Measurements from ENCODE around the gene FGF11.
A peak's percentile ranks its signal among the peaks of the same experiment; 100 is the strongest.
"Not testable (repeated sequence)": the region's sequence is repeated elsewhere in the genome, so short reads cannot be mapped to it uniquely, and the experiment has no call there.

FGF11 gene

DNA sequence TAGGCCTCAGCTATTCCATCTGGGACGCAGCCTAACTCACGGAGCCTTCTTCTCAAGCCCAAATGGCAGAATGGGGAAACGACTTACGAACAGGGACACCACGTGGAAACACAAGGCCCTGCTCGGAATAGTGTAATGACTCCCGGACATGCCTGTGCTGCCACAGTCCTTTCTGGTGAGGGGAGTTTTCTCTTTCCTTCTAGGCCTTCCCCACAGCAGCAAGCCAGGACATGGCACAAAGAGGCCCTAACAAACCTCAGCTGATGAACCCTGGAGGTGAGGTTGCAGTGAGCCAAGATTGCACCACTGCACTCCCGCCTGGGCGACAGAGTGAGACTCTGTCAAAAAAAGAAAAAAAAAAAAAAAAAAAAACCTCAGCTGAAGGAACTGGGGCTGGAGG lies 24.8 kb downstream of the FGF11 start:
- no peak for DNase-seq

DNA sequence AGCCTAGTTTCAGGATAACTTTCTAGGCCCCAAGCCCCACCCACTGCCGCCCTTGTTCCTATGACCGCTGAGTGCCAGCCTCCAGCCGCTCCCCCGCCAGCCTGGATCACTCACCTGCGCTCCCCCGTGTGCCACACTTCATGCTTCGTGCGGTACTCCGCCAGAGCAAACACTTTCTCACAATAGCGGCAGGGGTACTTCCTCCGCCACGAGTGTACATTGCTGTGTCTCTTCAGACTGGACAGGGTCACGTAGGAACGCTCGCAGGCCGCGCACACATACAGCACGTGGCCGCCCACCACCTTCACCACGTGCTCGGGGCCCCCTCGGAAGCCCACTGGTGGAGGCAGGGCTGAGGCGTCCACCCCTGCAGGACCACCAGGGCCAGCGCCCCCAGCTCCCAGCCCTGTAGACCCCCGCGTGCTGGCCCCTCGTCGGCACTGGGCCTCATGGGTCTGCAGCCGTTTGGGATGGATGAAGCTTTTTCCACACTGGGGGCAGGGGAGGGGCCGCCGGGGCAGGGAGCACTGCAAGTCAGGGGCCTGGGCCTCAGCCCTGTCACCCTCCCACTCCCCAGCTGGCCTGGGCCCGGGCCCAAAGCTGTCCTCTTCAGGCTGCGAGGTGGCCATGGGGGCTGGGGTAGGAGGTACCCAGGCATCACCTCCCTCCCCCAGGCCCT lies 26.4 kb downstream of the FGF11 start:
- DNase-seq = no peak

DNA sequence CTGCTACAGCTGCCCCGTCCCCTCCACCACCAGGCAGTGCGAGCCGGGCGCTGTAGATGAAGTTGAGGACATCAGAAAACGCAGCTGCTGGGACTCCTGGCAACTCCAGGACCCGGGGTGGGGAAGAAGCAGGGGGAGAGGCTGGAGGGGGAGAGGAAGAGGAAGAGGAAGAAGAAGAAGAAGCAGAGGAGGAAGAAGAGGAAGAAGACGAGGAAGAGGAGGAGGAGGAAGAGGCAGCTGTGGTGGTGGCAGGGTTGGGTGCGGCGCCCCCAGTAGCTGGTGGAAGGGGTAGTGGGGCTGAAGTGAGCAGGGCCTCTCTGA lies 27.0 kb downstream of the FGF11 start:
- DNase-seq = no peak

DNA sequence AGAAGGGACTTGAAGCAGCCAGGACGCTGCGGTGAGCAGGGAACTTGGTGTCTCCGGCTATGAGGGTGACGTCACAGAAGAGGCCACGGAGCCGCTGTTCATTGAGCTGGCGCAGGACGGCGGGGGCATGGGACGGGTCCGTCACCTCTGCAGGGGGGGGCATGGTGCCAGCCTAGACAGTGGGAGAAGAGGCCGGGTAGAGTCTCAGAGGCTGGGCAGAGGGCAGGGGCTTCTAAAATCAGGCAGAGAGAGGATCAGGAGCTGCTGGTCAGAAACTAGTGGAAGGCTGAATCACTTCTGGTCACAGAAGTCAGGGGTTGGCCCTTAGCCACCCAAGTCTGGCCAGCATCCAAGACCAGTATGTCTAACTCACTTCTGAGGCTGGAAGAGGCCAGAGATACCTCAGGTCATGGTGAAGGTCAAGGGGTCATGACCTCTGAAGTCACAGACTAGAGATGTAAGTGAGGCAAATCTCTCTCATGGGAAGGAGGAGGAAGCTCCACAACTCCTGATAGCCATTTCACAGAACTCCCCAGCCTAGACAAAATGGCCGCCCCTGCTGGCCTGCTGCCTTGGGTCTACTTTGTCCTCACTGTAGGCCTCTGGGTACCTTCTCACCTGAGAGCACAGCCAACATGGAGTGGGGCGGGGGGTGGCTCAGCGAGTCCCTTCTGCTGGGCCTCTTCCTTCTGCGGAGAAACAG lies 27.5 kb downstream of the FGF11 start:
- peak; percentile 28 for DNase-seq

DNA sequence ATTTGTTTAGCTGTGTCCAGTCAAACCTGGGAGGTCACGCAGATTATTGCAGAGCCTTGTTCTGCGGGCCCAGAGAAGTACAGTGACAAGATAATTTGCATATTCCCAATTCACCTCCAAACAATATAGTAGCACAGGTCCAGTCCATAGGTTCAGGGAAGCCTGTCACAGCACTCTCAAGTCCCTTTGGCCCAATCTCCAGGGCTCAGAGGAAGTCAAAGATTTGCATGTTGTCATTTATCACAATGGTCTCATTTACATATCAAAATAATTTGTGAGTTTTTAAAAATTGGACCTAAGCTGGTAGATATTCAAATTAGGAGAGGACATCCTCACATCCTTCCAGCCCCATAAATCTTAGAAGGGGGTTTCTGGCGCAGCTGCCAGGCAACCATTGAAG lies 28.2 kb downstream of the FGF11 start:
- no peak for DNase-seq

DNA sequence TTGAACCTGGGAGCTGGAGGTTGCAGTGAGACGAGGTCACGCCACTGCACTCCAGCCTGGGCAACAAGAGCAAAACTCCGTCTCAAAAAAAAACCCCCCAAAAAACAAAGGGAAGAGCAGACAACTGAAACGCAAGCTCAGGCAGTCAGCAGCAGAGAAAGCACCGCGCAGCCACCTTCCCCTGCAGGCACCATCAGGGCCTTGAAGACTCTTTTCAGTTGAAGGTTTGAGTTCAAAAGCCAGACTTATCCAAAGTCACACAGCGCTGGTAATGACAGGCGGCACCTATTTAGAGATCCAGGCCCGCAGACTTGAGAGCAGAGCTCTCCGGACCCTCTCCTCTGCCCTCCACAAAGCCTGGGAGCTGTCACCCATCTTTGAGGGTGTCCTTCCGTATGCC lies 29.0 kb downstream of the FGF11 start:
- DNase-seq = no peak

DNA sequence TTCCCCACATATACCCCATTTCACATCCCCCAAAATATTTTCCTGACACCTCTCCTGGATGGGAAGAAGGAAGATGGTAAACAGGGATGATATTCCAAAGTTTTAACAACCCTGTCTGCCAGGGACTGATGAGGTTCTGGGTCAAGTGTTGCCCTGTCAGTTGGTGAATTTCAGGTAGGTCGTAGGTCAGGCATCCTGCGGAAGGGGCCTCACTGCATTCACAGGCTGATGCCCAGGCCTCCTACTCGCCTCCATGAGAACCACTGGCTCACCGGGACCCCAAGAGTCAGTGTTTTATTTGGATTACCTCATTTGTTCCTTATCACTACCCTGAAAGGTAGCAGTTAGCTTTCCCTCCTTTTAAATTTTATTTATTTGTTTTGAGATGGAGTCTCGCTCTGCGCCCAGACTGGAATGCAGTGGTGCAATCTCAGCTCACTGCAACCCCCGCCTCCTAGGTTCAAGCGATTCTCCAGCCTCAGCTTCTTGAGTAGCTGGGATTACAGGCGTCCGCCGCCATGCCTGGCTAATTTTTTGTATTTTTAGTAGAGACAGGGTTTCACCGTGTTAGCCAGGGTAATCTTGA lies 29.6 kb downstream of the FGF11 start:
- no peak for DNase-seq

DNA sequence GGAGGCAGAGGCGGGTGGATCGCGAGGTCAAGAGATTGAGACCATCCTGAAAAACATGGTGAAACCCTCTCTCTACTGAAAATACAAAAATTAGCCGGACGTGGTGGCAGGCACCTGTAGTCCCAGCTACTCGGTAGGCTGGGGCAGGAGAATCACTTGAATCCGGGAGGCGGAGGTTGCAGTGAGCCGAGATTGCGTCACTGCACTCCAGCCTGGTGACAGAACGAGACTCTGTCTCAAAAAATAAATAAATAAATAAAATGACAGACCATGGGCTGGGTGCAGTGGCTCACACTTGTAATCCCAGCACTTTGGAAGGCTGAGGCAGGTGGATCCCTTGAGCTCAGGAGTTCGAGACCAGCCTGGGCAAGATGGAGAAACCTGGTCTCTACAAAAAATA lies 30.5 kb downstream of the FGF11 start:
- not testable (repeated sequence) for DNase-seq

DNA sequence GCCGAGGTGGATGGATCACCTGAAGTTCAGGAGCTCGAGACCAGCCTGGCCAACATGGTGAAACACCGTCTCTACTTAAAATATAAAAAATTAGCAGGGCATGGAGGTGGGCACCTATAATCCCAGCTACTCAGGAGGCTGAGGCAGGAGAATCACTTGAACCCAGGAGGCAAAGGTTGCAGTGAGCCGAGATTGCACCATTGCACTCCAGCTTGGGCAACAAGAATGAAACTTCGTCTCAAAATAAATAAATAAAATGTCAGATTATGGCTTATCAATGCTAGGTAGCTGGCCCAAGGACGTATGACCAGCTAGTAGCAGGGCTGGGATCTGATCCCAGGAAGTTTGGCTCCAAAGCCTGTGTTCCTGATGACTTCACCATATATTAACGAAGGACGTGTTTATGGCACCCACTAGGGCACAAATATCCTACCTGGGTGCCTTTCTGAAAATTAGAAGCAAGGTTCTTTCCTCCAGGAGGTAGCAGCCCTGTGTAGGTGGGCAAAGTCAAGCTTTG lies 31.2 kb downstream of the FGF11 start:
- DNase-seq = not testable (repeated sequence)

DNA sequence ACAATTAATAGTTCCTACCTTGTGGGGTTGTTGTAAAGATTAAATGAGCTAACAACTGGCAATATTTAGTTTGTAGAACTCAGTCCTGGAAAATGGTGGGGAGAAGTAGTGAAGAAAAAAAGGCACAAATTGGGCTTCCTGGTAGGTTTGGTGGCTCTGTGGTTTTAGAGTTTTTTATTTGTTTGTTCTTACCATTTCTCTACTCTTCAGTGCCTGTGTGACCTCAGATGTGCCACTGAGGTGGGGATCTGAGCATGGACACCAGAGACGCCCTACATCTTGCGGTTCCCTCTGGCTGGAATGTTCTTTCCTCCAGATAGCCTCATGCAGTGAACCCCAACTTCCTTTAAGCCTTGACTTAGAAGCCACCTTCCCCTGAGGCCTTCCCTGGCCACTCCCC lies 32.4 kb downstream of the FGF11 start:
- no peak for DNase-seq

DNA sequence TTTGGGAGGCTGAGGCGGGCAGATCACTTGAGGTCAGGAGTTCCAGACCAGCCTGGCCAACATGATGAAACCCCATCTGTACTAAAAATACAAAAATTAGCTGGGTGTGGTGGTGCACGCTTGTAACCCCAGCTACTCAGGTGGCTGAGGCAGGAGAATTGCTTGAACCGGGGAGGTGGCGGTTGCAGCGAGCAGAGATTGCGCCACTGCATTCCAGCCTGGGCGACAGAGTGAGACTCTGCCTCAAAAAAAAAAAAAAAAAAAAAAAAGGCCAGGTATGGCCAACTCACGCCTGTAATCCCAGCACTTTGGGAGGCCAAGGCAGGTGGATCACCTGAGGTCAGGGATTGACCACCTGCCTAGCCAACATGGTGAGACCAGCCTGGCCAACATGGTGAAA lies 35.5 kb downstream of the FGF11 start:
- not testable (repeated sequence) for DNase-seq

DNA sequence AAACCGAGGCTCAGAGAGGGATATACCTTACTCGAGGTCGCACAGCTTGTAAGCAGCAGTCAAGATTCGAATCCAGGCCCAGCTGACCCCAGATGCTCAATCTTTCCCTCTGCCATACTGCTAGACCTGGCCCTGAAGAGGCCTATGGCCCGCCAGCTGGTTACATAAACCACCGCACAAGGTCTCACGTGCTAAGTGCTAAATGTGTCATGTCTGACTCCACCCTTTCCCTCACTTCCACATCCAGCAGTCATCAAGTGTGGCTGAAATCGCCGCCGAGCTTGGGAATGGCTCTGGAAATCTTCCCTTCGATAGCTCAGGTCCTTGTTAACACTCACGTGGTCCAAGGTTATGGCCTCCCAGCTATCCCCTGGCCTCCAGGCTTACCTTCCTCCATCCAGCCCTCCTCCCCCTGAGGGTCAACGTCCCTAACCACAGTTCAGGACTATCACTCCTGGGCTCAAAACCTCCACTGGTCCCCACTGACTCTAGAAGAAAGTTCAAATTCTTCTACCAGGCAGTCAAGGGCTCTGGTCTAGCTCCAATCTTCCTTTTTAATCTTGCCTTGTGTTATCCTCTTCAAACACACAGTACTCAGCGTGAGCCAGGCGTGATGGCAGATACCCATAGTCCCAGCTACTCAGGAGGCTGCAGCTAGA lies 36.6 kb downstream of the FGF11 start:
- DNase-seq = no peak

DNA sequence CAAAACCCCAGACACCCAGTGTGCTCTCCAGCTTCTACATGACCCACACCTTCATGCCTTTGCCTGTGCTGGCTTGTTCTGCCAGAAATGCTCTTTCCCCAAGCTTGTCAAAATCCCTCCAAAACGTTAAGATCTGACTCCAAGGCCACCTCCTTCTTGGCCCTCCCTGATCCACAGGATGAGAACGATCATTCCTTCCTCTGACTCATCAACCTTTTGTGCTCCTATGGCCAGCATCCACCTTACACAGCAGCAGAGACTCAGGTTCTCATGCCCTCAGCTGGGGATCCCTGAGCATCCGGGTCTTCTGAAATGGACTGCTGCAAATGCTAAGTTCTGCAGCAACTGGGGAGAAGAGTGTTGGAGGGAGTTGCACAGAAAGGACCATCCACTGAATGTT lies 37.2 kb downstream of the FGF11 start:
- DNase-seq = peak; percentile 40

DNA sequence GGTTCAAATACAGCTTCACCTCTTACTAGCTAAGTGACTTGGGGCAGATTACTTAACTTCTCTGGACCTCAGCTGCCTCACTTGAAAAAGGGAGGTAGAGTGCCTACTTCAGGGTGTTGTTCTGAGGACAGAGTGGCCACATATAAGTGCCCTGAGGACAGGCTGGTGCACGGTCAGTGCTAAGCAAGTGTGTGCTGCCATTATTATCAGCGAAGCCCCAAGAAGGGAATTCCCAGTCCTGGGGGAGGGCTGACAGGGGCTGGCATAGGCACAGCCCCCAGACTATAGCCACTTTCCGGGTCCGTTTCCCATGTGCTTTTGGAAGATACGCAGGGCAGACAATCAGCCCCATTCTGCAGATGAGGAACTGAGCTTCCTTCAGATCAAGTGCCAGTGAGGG lies 37.6 kb downstream of the FGF11 start:
- DNase-seq = no peak

DNA sequence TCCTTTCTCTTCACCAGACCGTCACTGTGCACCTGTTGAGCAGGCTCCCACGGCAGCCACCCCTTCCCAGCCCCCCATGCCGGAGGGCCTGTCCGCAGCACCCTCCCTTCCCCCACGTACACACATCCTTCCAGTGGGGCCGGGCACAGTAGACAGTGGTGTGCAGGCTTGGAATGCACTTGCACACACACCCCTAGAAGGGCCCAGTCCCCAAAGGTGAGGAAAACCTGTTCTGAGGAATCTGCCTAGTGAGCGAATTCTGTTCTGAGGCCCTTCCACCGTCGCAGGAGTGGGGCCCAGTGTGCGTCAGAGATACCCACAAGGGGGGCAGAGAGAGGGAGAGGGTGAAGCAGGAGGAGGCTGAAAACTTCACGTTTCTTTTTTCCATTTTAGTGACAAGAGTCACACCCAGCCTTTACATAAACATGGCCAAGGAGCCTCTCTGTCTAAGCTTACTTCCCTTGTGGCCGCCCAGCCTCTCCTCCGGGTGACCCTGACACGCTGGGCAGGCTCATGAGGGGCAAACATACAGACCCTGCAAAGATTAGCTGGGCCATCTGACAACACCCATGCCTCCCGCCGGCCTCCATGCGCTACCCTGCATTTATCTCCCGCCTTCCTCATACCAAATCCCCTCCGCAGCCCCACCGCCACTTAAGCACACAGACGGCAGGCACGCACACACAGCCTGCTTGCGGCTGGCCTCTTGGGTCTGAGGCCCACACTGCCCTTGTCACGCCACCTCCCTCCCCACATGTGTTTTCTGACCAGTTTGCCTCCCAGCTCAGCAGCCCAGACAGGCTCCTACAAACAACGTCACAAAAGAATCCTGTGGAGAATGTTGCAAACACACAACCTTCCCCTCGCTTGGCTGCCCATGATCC lies 38.3 kb downstream of the FGF11 start:
- DNase-seq = peak; percentile 45

DNA sequence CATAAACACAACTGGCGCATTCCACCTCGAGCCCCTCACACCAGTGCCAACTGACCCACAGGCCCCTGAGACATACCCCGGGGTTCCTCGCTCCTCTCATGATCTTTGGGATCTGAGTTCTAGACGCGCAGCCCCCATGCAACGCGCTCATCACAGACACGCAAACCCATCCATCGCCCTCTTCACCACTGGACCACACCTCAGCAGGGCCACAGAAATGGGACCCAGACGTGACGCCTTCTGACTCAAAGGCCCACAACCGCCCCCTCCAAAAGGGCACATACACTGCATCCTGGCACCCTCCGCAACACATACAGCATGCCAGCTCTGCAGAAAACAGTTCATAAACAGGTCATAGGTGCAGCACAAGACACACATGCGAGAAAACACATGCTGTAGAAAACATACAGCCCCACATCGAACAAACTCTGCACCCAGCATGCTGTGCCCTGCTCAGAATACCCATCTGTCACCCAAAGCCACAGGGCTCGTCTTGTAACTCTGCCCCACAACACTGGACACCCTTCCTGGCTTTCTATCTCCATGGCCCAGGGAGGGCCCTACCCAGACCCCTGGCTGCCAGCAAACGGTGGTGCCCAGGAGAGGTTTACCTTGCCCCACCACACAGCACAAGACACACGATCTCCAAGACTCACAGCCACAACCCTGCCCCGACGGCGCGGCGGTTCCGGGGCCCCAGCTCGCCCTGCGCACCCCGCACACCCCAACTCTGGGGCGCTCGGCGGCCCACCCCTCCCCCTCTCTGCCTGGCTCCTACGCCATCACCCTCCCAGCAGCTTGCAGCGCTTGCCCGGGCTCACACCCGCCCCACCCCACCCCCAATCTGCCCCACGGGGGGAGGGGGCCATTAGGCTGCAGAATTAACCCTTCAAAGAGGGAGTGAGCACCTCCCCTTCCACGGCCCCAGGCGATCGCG lies 39.2 kb downstream of the FGF11 start:
- peak; percentile 18 for DNase-seq

DNA sequence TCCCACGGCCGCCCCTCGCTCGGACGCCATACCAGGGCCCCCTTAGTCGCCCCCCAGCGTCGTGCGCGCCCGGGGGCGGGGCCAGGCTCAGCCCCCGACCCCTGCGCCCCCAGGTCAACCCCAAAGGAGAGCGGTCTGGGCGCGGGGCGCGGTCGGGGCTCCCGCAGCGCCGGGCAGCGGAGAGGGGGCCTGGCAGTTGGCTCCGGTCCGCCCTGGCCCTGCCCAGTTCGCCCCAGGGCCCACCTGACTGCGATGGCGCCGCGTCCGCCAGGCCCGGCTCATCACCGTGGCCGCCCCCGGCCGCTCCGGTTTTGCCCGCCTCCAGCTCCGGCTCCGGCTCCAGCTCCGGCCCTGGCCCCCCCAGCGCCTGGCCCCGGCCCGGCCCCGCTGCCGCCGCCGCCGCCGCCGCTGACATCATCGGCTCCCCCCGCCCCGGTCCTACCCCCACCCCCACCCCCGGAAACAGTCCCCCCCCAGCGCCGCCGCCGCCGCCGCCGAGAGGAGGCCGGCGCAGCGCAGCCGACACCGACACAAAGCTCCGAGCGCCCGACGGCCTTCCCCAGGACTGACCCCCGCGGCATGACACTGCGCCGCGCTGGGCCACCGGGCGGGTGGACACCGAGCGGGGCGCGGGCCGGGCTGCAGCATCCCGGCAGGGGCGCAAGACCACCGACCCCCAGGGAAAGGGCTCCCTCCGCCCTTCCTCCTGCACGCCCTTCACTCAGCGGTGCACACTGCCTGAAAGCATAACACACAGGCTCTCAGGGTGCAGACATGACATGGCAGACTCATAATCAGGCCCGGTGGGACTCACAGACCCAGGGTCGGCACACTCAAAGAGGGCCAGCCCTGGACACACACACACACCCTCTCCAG lies 40.1 kb downstream of the FGF11 start, which contains the start of gene ZBTB4:
ZBTB4 (minus strand) TSS at position 419 of the 876 bp plus-strand sequence. CDS start 12,830 bp downstream, outside the sequence.
- DNase-seq = peak; percentile 25

DNA sequence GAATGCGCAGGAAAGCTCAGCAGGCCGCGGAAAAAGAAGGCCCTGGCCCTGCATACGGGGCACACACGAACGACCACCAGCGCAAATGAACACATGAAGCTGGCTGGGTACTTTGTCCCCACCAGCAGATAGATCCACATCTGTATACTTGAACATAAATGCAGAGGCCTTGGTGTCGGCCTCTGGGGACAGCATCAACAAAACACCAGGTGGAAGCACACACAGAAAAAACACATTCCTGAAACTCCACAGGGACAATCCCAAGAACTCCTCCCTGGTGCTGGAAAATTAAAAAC lies 40.7 kb downstream of the FGF11 start:
- no peak for DNase-seq

DNA sequence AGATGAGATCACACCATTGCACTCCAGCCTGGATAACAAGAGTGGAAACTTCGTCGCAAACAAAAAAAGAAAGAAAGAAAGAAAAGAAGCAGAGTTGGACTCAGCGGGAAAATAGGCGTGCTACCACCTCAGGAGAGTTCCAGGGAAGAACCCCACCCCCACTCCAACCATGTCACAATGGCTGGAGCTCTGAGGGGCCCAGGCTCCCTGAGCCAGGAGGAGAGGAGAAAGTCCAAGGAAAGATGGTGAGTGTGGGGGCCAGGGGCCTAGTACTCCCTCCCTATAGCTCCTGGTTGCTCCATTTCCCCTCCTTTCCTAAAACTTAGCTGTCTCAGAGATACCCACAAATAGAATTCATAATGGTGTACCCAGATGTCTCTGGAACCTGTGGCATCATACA lies 42.0 kb downstream of the FGF11 start, which contains the start of gene SLC35G6:
SLC35G6 (plus strand) TSS at position 172 of the 400 bp plus-strand sequence; CDS start at position 243, 71 bp downstream.
- DNase-seq = not testable (repeated sequence)
